B cell (primary cell): ENCODE results near the gene LVRN. TPM values are rescaled to one million over a fixed set of nuclear protein-coding genes. Genes with fewer than 3 reads are reported as not detected.

Experiments
- ATAC-seq: fragments of 200-7000 bp; cut with Tn5 transposase; one replicate; pipeline ENCODE4 v1.10.0; 2021; ENCODE audit warnings: low read depth, mild to moderate bottlenecking, moderate number of reproducible peaks, moderate library complexity
- CTCF ChIA-PET: fragments of 350-600 bp; sonication (Branson Sonifier 250); formaldehyde crosslinking; loops from one replicate; lab custom pipeline; 2021; ENCODE audit warnings: antibody characterized with exemption, inconsistent platforms; lab: Charles Lee
- POLR2A ChIA-PET: fragments of 350-600 bp; sonication (Branson Sonifier 250); formaldehyde crosslinking; loops from one replicate; lab custom pipeline; 2021; ENCODE audit warnings: antibody characterized with exemption; lab: Charles Lee
- DNase-seq: peaks from one replicate; pipeline ENCODE4 v3.0.0; 2013
- H2AFZ ChIP-seq: 2 replicates; pipeline ENCODE4 v1.6.1; 2012; ENCODE audit warnings: mild to moderate bottlenecking, low read depth, low read length; ENCODE audit not compliant: insufficient read depth, poor library complexity, severe bottlenecking
- H3K27ac ChIP-seq, 2 donors: 1 replicate in 1 of 2; 2 replicates in 1 of 2; pipeline ENCODE4 v1.5.1; 2012 to 2013; ENCODE audit warnings: low read length in 2 of 2, mild to moderate bottlenecking in 2 of 2, moderate library complexity in 1 of 2
- H3K27me3 ChIP-seq, 4 experiments: fragments of 200-600 bp in 1 of 4; sonication (generic) in 1 of 4; replicated peaks in 1 of 4; 1 replicate in 2 of 4; 2 replicates in 2 of 4; pipeline versions ENCODE4 v1.6.1 to v1.7.0; 2013 to 2016; ENCODE audit warnings: low read length in 3 of 4, mild to moderate bottlenecking in 2 of 4, mixed read lengths in 1 of 4, moderate library complexity in 1 of 4; ENCODE audit not compliant: insufficient read depth in 4 of 4, control insufficient read depth in 3 of 4; ENCODE audit errors: control extremely low read depth in 1 of 4
- H3K36me3 ChIP-seq, 2 experiments: replicated peaks in 1 of 2; 1 replicate in 1 of 2; 2 replicates in 1 of 2; pipeline versions ENCODE4 v1.6.1 to v1.7.1; 2013; ENCODE audit warnings: low read length in 1 of 2; ENCODE audit not compliant: insufficient read depth in 2 of 2, control insufficient read depth in 1 of 2; ENCODE audit errors: control extremely low read depth in 1 of 2, extremely low read depth in 1 of 2
- H3K4me1 ChIP-seq, 2 donors: fragments of 200-600 bp in 1 of 2; sonication (generic) in 1 of 2; 1 replicate in 1 of 2; 2 replicates in 1 of 2; pipeline versions ENCODE4 v1.5.1 to v1.6.1; 2013 to 2017; ENCODE audit warnings: low read length in 2 of 2; ENCODE audit not compliant: control insufficient read depth in 2 of 2, insufficient read depth in 2 of 2
- H3K4me2 ChIP-seq: replicated peaks from 2 replicates; pipeline ENCODE3; 2012; ENCODE audit warnings: mild to moderate bottlenecking, low read depth, low read length; ENCODE audit not compliant: poor library complexity, severe bottlenecking
- H3K4me3 ChIP-seq, 5 experiments: fragments of 200-600 bp in 1 of 5; sonication (generic) in 1 of 5; 1 replicate in 3 of 5; 2 replicates in 2 of 5; pipeline versions ENCODE4 v1.5.1 to v1.7.0; 2011 to 2016; ENCODE audit warnings: low read length in 4 of 5, mild to moderate bottlenecking in 4 of 5, low read depth in 2 of 5, control low read depth in 1 of 5, moderate library complexity in 1 of 5; ENCODE audit not compliant: insufficient read depth in 1 of 5; ENCODE audit errors: control extremely low read depth in 1 of 5, extremely low read depth in 1 of 5
- H3K79me2 ChIP-seq: fragments of 200-600 bp; sonication (generic); one replicate; pipeline ENCODE4 v1.6.0; 2016; ENCODE audit warnings: low read length; ENCODE audit not compliant: control insufficient read depth, insufficient read depth
- H3K9ac ChIP-seq: fragments of 200-600 bp; sonication (generic); 2 replicates; pipeline ENCODE4 v1.6.1; 2017; ENCODE audit warnings: mild to moderate bottlenecking, low read length, moderate library complexity
- H3K9me3 ChIP-seq, 3 donors: one replicate each; pipeline versions ENCODE4 v1.6.1 to v1.7.1; 2013; ENCODE audit warnings: low read length in 2 of 3; ENCODE audit not compliant: control insufficient read depth in 2 of 3, insufficient read depth in 1 of 3; ENCODE audit errors: control extremely low read depth in 1 of 3
- H4K20me1 ChIP-seq: 2 replicates; pipeline ENCODE4 v1.6.0; 2012; ENCODE audit warnings: mild to moderate bottlenecking, low read length; ENCODE audit not compliant: insufficient read depth, control insufficient read depth, poor library complexity, severe bottlenecking
- H3K27ac Mint-ChIP-seq: one replicate; pipeline ENCODE4 v1.8.0; 2021; ENCODE audit warnings: mixed read lengths
- H3K27me3 Mint-ChIP-seq: one replicate; pipeline ENCODE4 v1.8.0; 2021; ENCODE audit warnings: mixed read lengths
- H3K4me1 Mint-ChIP-seq: one replicate; pipeline ENCODE4 v1.8.0; 2021; ENCODE audit warnings: mixed read lengths
- H3K4me3 Mint-ChIP-seq: one replicate; pipeline ENCODE4 v1.8.0; 2021; ENCODE audit warnings: mixed read lengths
- H3K9me3 Mint-ChIP-seq: one replicate; pipeline ENCODE4 v1.8.0; 2022; ENCODE audit warnings: mixed read lengths; ENCODE audit not compliant: insufficient read depth
- EZH2 ChIP-seq: IDR thresholded peaks from 2 replicates; pipeline ENCODE4 v1.6.1; 2012; ENCODE audit warnings: borderline replicate concordance, low read depth, mild to moderate bottlenecking, moderate library complexity, low read length; ENCODE audit not compliant: insufficient read depth, poor library complexity, severe bottlenecking
- WGBS: methylation state at CpG from one replicate; pipeline ENCODE4 v1.1.5; 2013; ENCODE audit warnings: missing lambda C conversion rate; ENCODE audit not compliant: insufficient coverage; 5-methylcytosine and 5-hydroxymethylcytosine counted together
- intact Hi-C: fragments of 100-400 bp; cut with micrococcal nuclease; formaldehyde crosslinking; loops from one replicate; pipeline ENCODE4 v1.10.0; 2022
- polyA plus RNA-seq: library from polyadenylated mRNA; depleted of rRNA; stranded (reverse); fragments of >200 nt; gene quantifications from 2 replicates; pipeline ENCODE4 v1.2.3, GENCODE V29; 2012
- total RNA-seq, 2 donors: library from RNA; stranded (reverse); fragments of 120-200 nt in 1 of 2; gene quantifications; 1 replicate in 1 of 2; 2 replicates in 1 of 2; pipeline versions ENCODE4 v1.2.3 to v1.2.4, GENCODE V29; 2013 to 2022
- TF ChIP-seq, protein P1 (sequence below): fragments of 200-600 bp; IDR thresholded peaks from one replicate; pipeline ENCODE4 v1.8.0; 2022; ENCODE audit warnings: antibody characterized with exemption, mild to moderate bottlenecking

Gene LVRN
- total and polyA plus RNA-seq, 2 donors (not counting 1 experiment from before 2014, with no cell fraction given): not detected

DNA sequence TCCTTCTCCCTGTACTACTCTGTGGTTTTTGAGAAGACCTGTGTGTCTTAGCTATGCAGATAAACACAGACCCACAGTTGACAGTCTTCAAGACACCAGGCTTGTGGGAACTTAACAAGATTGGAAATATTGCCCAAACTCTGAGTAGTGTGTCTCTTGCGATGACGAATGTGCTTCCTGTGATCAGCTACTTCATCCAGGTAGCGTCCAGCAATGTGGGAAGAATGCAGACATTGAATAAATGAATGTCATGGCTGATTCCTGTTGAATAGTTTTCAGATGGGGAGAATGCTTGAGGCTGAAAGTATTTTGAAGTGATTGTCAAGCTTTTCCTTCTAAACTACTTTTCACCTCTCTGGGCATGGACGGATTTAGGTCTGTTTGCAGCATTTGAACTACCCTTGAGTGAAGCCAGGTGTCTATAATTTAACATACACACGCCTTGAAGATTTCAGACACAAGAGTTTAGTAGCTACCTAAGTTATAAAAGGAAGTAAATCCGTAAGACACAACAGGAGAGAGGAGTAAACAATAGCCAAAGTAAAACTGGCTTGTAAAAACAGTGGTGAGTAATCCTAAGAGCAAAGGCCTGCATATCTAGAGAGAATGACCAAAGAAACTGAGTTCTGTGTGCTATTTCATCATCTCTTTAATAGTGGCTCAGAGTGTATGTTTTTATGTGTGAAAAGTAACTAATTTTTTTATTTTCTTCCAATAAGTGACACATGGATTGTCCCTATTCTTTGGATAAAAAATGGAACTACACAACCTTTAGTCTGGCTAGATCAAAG is 40.0 kb downstream of the LVRN start:
- ChIA-PET CTCF (no interaction called here), POLR2A (no interaction called here)
- Mint-ChIP-seq H3K4me1 (no peaks in the 10 kb centered on the region), H3K27ac (no peak overlapping the region), H3K27me3 (peaks cover 3% of the 10 kb centered on the region), H3K4me3 (no peak overlapping the region), H3K9me3 (no peaks in the 10 kb centered on the region)
- Histone ChIP-seq H3K9me3 (no peaks in the 10 kb centered on the region), H3K4me3 (no peak overlapping the region), H2AFZ (no peak overlapping the region), H3K9ac (no peak overlapping the region), H4K20me1 (no peaks in the 10 kb centered on the region), H3K27me3 (no peaks in the 10 kb centered on the region), H3K36me3 (no peaks in the 10 kb centered on the region), H3K4me2 (no peak overlapping the region), H3K27ac (no peak overlapping the region), H3K79me2 (no peaks in the 10 kb centered on the region), H3K4me1 (no peaks in the 10 kb centered on the region)
- WGBS: 87% methylated on average over 4 of the region's 6 CpGs
- no peak for TF ChIP-seq EZH2
- TF ChIP-seq, protein P1, sequence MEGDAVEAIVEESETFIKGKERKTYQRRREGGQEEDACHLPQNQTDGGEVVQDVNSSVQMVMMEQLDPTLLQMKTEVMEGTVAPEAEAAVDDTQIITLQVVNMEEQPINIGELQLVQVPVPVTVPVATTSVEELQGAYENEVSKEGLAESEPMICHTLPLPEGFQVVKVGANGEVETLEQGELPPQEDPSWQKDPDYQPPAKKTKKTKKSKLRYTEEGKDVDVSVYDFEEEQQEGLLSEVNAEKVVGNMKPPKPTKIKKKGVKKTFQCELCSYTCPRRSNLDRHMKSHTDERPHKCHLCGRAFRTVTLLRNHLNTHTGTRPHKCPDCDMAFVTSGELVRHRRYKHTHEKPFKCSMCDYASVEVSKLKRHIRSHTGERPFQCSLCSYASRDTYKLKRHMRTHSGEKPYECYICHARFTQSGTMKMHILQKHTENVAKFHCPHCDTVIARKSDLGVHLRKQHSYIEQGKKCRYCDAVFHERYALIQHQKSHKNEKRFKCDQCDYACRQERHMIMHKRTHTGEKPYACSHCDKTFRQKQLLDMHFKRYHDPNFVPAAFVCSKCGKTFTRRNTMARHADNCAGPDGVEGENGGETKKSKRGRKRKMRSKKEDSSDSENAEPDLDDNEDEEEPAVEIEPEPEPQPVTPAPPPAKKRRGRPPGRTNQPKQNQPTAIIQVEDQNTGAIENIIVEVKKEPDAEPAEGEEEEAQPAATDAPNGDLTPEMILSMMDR: no peak
- DNase-seq: no peak
- no peak for ATAC-seq
- intact Hi-C loops: no loop called here

DNA sequence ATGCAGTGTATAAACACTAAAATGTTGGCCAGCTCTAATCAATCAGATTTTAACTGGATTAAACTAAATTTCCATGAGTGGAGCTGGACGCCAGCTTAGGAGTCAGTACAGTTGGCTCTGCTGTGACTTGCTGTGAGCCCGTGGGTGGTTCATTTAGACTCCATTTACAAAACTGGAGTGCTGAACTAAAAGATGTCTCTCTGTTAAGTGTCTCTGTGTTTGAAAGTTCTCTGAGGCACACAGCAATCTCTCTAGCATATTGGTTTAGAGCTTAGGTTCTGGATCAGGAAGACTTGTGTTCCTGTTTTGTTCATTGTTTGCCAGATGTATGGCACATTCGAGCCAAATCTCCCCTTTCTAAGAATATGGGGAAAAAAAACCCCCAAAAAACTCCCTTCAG is 42.0 kb downstream of the LVRN start:
- H3K27ac Mint-ChIP-seq: no peak overlapping the region
- intact Hi-C loops: no loop called here
- Histone ChIP-seq H3K27me3 (no peaks in the 10 kb centered on the region), H3K36me3 (no peaks in the 10 kb centered on the region), H2AFZ (no peak overlapping the region), H3K9me3 (no peaks in the 10 kb centered on the region), H4K20me1 (no peaks in the 10 kb centered on the region), H3K4me2 (no peak overlapping the region), H3K4me3 (no peak overlapping the region), H3K9ac (no peak overlapping the region), H3K79me2 (no peaks in the 10 kb centered on the region), H3K27ac (no peak overlapping the region), H3K4me1 (no peaks in the 10 kb centered on the region)
- no peak for DNase-seq
- POLR2A ChIA-PET: no interaction called here
- TF ChIP-seq EZH2: no peak
- TF ChIP-seq, protein P1: no peak
- no peaks in the 10 kb centered on the region for H3K27me3 Mint-ChIP-seq
- no peaks in the 10 kb centered on the region for H3K4me1 Mint-ChIP-seq
- no peak for ATAC-seq
- H3K4me3 Mint-ChIP-seq: no peak overlapping the region
- H3K9me3 Mint-ChIP-seq: no peaks in the 10 kb centered on the region
- 100% methylated on average over 2 of the region's 3 CpGs for WGBS
- CTCF ChIA-PET: no interaction called here
